SK-N-SH (cell line): ENCODE measurements around the gene SPSB3. TPM values are rescaled to one million over a fixed set of nuclear protein-coding genes. Genes with fewer than 3 reads are reported as not detected.

Experiments
- CTCF ChIA-PET: fragments of 300-600, 350-600 bp; formaldehyde crosslinking; extraction: SDS; loops from one replicate; lab custom pipeline; 2021; lab: Yijun Ruan, JAX
- POLR2A ChIA-PET: fragments of 350-600 bp; sonication (Branson Sonifier 250); formaldehyde crosslinking; extraction: SDS; loops from one replicate; lab custom pipeline; 2020; ENCODE audit warnings: antibody characterized with exemption, inconsistent platforms; lab: Yijun Ruan, JAX
- DNase-seq: peaks from one replicate; pipeline ENCODE4 v3.0.0; 2012
- H2AFZ ChIP-seq: fragments of 200-600 bp; sonication (generic); 2 replicates; pipeline ENCODE4 v1.8.1; 2016; ENCODE audit warnings: antibody characterized with exemption, mild to moderate bottlenecking, low read depth
- H3F3A ChIP-seq: fragments of 200-600 bp; sonication (generic); replicated peaks from 2 replicates; pipeline ENCODE3; 2016; ENCODE audit warnings: antibody characterized with exemption, mild to moderate bottlenecking; ENCODE audit not compliant: insufficient read depth
- H3K27ac ChIP-seq, 2 experiments: fragments of 200-500 bp in 1 of 2; fragments of 200-600 bp in 1 of 2; sonication (Bioruptor generic) in 1 of 2; sonication (generic), shearing (Covaris generic) in 1 of 2; 2 replicates each; pipeline versions ENCODE4 v1.5.1 to v1.6.1; 2014 to 2016; ENCODE audit warnings: low read depth in 2 of 2, inconsistent platforms in 1 of 2, low read length in 1 of 2, mild to moderate bottlenecking in 1 of 2, mixed read lengths in 1 of 2
- H3K27me3 ChIP-seq: fragments of 200-600 bp; sonication (generic), shearing (Covaris generic); 2 replicates; pipeline ENCODE4 v1.6.1; 2016; ENCODE audit warnings: mixed run types; ENCODE audit not compliant: insufficient read depth
- H3K36me3 ChIP-seq, 2 experiments: fragments of 200-500 bp in 1 of 2; fragments of 200-600 bp in 1 of 2; sonication (Bioruptor generic) in 1 of 2; sonication (generic) in 1 of 2; replicated peaks in 1 of 2; 2 replicates each; pipeline versions ENCODE3 to v1.5.1; 2014 to 2016; ENCODE audit warnings: low read length in 1 of 2, mild to moderate bottlenecking in 1 of 2; ENCODE audit not compliant: insufficient read depth in 2 of 2, control insufficient read depth in 1 of 2
- H3K4me1 ChIP-seq, 2 experiments: fragments of 200-500 bp in 1 of 2; fragments of 200-600 bp in 1 of 2; sonication (Bioruptor generic) in 1 of 2; sonication (generic), shearing (Covaris generic) in 1 of 2; 2 replicates each; pipeline versions ENCODE4 v1.5.1 to v1.6.1; 2014 to 2016; ENCODE audit warnings: low read depth in 1 of 2, low read length in 1 of 2, mixed run types in 1 of 2; ENCODE audit not compliant: insufficient read depth in 2 of 2, control insufficient read depth in 1 of 2
- H3K4me2 ChIP-seq: fragments of 200-600 bp; sonication (generic), shearing (Covaris generic); 2 replicates; pipeline ENCODE4 v1.6.1; 2017; ENCODE audit warnings: mixed run types
- H3K4me3 ChIP-seq, 2 experiments: fragments of 200-500 bp in 1 of 2; fragments of 200-600 bp in 1 of 2; sonication (Bioruptor generic) in 1 of 2; sonication (generic), shearing (Covaris generic) in 1 of 2; 2 replicates each; pipeline versions ENCODE4 v1.5.1 to v1.8.1; 2014 to 2016; ENCODE audit warnings: low read depth in 2 of 2, inconsistent platforms in 1 of 2, low read length in 1 of 2, mild to moderate bottlenecking in 1 of 2, mixed read lengths in 1 of 2, moderate library complexity in 1 of 2
- H3K79me2 ChIP-seq: fragments of 200-600 bp; sonication (generic); 2 replicates; pipeline ENCODE4 v1.8.1; 2017; ENCODE audit warnings: mild to moderate bottlenecking; ENCODE audit not compliant: insufficient read depth
- H3K9ac ChIP-seq: fragments of 200-600 bp; sonication (generic); 2 replicates; pipeline ENCODE4 v1.6.1; 2017; ENCODE audit warnings: mixed run types
- H3K9me2 ChIP-seq: fragments of 200-600 bp; sonication (generic); 2 replicates; pipeline ENCODE4 v1.6.1; 2017; ENCODE audit warnings: mixed run types
- H3K9me3 ChIP-seq: fragments of 200-600 bp; sonication (generic); 2 replicates; pipeline ENCODE4 v1.6.1; 2017; ENCODE audit warnings: mixed run types, mild to moderate bottlenecking, moderate library complexity
- H4K20me1 ChIP-seq: fragments of 200-600 bp; sonication (generic); 2 replicates; pipeline ENCODE4 v1.6.1; 2017; ENCODE audit warnings: mild to moderate bottlenecking, mixed run types; ENCODE audit not compliant: insufficient read depth
- CTCF ChIP-seq: fragments of 200-600 bp; sonication (generic); IDR thresholded peaks from 2 replicates; pipeline ENCODE4 v1.6.1; 2017; ENCODE audit warnings: antibody characterized with exemption, mild to moderate bottlenecking, moderate library complexity
- ELF1 ChIP-seq: IDR thresholded peaks from 2 replicates; pipeline ENCODE4 v1.4.0; 2012
- FOXJ3 ChIP-seq: sonication (generic); formaldehyde crosslinking; IDR thresholded peaks from 2 replicates; pipeline ENCODE4 v1.5.1; 2020; ENCODE audit warnings: mild to moderate bottlenecking, missing genetic modification reagents
- IRF3 ChIP-seq: fragments of 150-350 bp; IDR thresholded peaks from 2 replicates; pipeline ENCODE4 v1.6.1; 2016; ENCODE audit warnings: mild to moderate bottlenecking, low read depth, low read length
- MAX ChIP-seq: IDR thresholded peaks from 2 replicates; pipeline ENCODE4 v1.4.0; 2012; ENCODE audit warnings: low read depth
- MEF2A ChIP-seq: IDR thresholded peaks from 2 replicates; pipeline ENCODE4 v1.4.0; 2012; ENCODE audit warnings: low read depth, borderline replicate concordance
- PBX3 ChIP-seq: IDR thresholded peaks from 2 replicates; pipeline ENCODE4; 2012
- POLR2AphosphoS5 ChIP-seq: IDR thresholded peaks from 2 replicates; pipeline ENCODE4 v1.6.1; 2012; ENCODE audit warnings: low read depth, low read length
- RCOR1 ChIP-seq: fragments of 150-350 bp; IDR thresholded peaks from 2 replicates; pipeline ENCODE4 v1.6.1; 2017; ENCODE audit warnings: antibody characterized with exemption, low read length
- REST ChIP-seq: IDR thresholded peaks from 2 replicates; pipeline ENCODE4 v1.6.1; 2012; ENCODE audit warnings: mild to moderate bottlenecking, low read depth, low read length, moderate library complexity
- SIN3A ChIP-seq: IDR thresholded peaks from 2 replicates; pipeline ENCODE4 v1.6.1; 2012; ENCODE audit warnings: low read depth, mild to moderate bottlenecking, low read length, moderate library complexity, borderline replicate concordance
- SMC3 ChIP-seq: IDR thresholded peaks from 2 replicates; pipeline ENCODE4 v1.6.1; 2012; ENCODE audit warnings: low read depth, low read length, improper control_type of control experiment
- TAF1 ChIP-seq: IDR thresholded peaks from 2 replicates; pipeline ENCODE4 v1.6.1; 2012; ENCODE audit warnings: low read depth, mild to moderate bottlenecking, low read length, moderate library complexity, borderline replicate concordance
- TCF12 ChIP-seq: IDR thresholded peaks from 2 replicates; pipeline ENCODE4 v1.4.0; 2012
- USF2 ChIP-seq: fragments of 150-350 bp; IDR thresholded peaks from 2 replicates; pipeline ENCODE4 v1.6.1; 2017; ENCODE audit warnings: antibody characterized with exemption, low read length, low read depth, borderline replicate concordance
- WGBS: methylation state at CpG from one replicate; pipeline ENCODE4 v1.1.6; 2017; ENCODE audit warnings: low lambda C conversion rate; 5-methylcytosine and 5-hydroxymethylcytosine counted together
- polyA plus RNA-seq, 3 experiments: library from polyadenylated mRNA; depleted of rRNA; stranded (reverse); fragments of >200 nt; gene quantifications; 2 replicates each; pipeline ENCODE4 v1.2.3, GENCODE V29; 2012

Gene SPSB3
- polyA plus RNA-seq, 1 of the 3 experiments (the other 2 are of a cell fraction) = 40.6 TPM

GRCh38 chr16:1763521-1764511 is 18.6 kb downstream of the SPSB3 start (continued):
- TF ChIP-seq CTCF = peak; percentile 40
- TF ChIP-seq FOXJ3 (CRISPR knock-in tag) = no peak
- no peak for TF ChIP-seq SMC3
- TF ChIP-seq POLR2AphosphoS5 = no peak
- TF ChIP-seq SIN3A = no peak

GRCh38 chr16:1762879-1763520 is 19.4 kb downstream of the SPSB3 start:
- Histone ChIP-seq H3K4me3 (no peak overlapping the region), H3K9ac (no peak overlapping the region), H4K20me1 (no peaks in the 10 kb centered on the region), H2AFZ (no peak overlapping the region), H3K9me3 (no peaks in the 10 kb centered on the region), H3K27me3 (no peaks in the 10 kb centered on the region), H3F3A (no peaks in the 10 kb centered on the region), H3K4me1 (no peaks in the 10 kb centered on the region), H3K79me2 (no peaks in the 10 kb centered on the region), H3K27ac (no peak overlapping the region), H3K9me2 (no peaks in the 10 kb centered on the region), H3K36me3 (peaks cover 0 to 71% of the 10 kb centered on the region in 2 experiments), H3K4me2 (no peak overlapping the region)
- ChIA-PET POLR2A (no interaction called here), CTCF (interaction anchor here (0.9 to 1.9 kb wide), 3 partner anchors 10 to 57 kb away, joined by 4 to 7 read pairs (median 5); partner anchors contain the start of genes EME2, MAPK8IP3 and MRPS34)
- DNase-seq = no peak
- WGBS = 98% methylated on average over 13 of the region's 24 CpGs
- TF ChIP-seq FOXJ3 (CRISPR knock-in tag) = no peak
- TF ChIP-seq RCOR1 = no peak
- no peak for TF ChIP-seq MAX
- TF ChIP-seq CTCF = no peak
- no peak for TF ChIP-seq SMC3
- no peak for TF ChIP-seq MEF2A
- no peak for TF ChIP-seq USF2
- no peak for TF ChIP-seq REST
- TF ChIP-seq IRF3 = no peak
- no peak for TF ChIP-seq PBX3
- no peak for TF ChIP-seq TAF1
- TF ChIP-seq ELF1 = no peak
- TF ChIP-seq TCF12 = no peak
- TF ChIP-seq POLR2AphosphoS5 = no peak
